NT2/D1 (cell line): Measurements from ENCODE around the gene SPTBN2.

Source experiments
- DNase-seq: peaks from one replicate; pipeline ENCODE4 v3.0.0-alpha.2; 2011; ENCODE audit warnings: low read depth, low spot score
- H3K27me3 ChIP-seq: 2 replicates; pipeline ENCODE4 v1.6.0; 2011; ENCODE audit warnings: mild to moderate bottlenecking; ENCODE audit not compliant: insufficient read length, insufficient read depth
- H3K36me3 ChIP-seq: 2 replicates; pipeline ENCODE4 v1.6.1; 2011; ENCODE audit warnings: mild to moderate bottlenecking, low read length, mixed read lengths; ENCODE audit not compliant: insufficient read depth, insufficient read length
- H3K4me1 ChIP-seq: 2 replicates; pipeline ENCODE4 v1.5.1; 2011; ENCODE audit not compliant: insufficient read depth, insufficient read length
- H3K4me3 ChIP-seq: 2 replicates; pipeline ENCODE4 v1.5.1; 2011; ENCODE audit warnings: low read depth; ENCODE audit not compliant: insufficient read length
- H3K9ac ChIP-seq: 2 replicates; pipeline ENCODE4 v1.6.0; 2011; ENCODE audit warnings: low read depth; ENCODE audit not compliant: insufficient read length
- H3K9me3 ChIP-seq: 2 replicates; pipeline ENCODE4 v1.5.1; 2011; ENCODE audit warnings: mild to moderate bottlenecking, low read length; ENCODE audit not compliant: insufficient read depth
- SUZ12 ChIP-seq: IDR thresholded peaks from 2 replicates; pipeline ENCODE4 v1.6.1; 2011; ENCODE audit not compliant: insufficient read length, insufficient read depth; ENCODE audit errors: extremely low read depth
- YY1 ChIP-seq: IDR thresholded peaks from 2 replicates; pipeline ENCODE4 v1.6.1; 2011; ENCODE audit not compliant: insufficient read length, insufficient read depth
- ZNF274 ChIP-seq: IDR thresholded peaks from 2 replicates; pipeline ENCODE4 v1.6.1; 2011; ENCODE audit warnings: mild to moderate bottlenecking, low read depth, low read length

Gene SPTBN2

GRCh38 chr11:66636411-66636810, 92.6 kb downstream of the SPTBN2 start:
- no peaks in the 10 kb centered on the region for H3K27me3 ChIP-seq
- no peaks in the 10 kb centered on the region for H3K9me3 ChIP-seq
- TF ChIP-seq YY1, result no peak
- TF ChIP-seq SUZ12, result no peak
- no peak for TF ChIP-seq ZNF274
- peaks cover 72% of the 10 kb centered on the region for H3K36me3 ChIP-seq
- H3K4me3 ChIP-seq, result no peak overlapping the region
- H3K4me1 ChIP-seq, result peaks cover 4% of the 10 kb centered on the region
- DNase-seq, result no peak
- H3K9ac ChIP-seq, result no peak overlapping the region
